ENCODE results near the gene PCCA. TPM values are rescaled to one million over a fixed set of nuclear protein-coding genes. Genes with fewer than 3 reads are reported as not detected.
A peak's percentile ranks its signal among the peaks of the same experiment; 100 is the strongest.

The PCCA gene
- total and polyA plus RNA-seq, 2 donors (not counting 1 experiment from before 2014, with no cell fraction given): 11.2 to 73.0 TPM

GRCh38 chr13:100510208-100510957, 421.5 kb downstream of the PCCA start:
- TF ChIP-seq EZH2 (IDR thresholded peaks at IDR 0.05; ENCODE audit: low read length, missing control alignments): no peak
- no peak for TF ChIP-seq CTCF (conservative IDR thresholded peaks at IDR 0.05 in 1 of 2, IDR thresholded peaks at IDR 0.05 in 1 of 2; ENCODE audit: low read depth in 1 of 2, low read length in 2 of 2)
- Histone ChIP-seq H3K27me3 (ENCODE audit: control insufficient read depth, insufficient read depth, low read length) (no peaks in the 10 kb centered on the region), H3K79me2 (ENCODE audit: control insufficient read depth, insufficient read depth, low read length) (no peaks in the 10 kb centered on the region), H3K36me3 (ENCODE audit: control insufficient read depth, insufficient read depth, low read length) (no peaks in the 10 kb centered on the region), H4K20me1 (ENCODE audit: control insufficient read depth, extremely low read depth, insufficient read depth, low read length) (no peaks in the 10 kb centered on the region), H3K27ac (ENCODE audit: insufficient read depth, low read length) (no peak overlapping the region), H3K4me2 (ENCODE audit: extremely low read depth, insufficient read depth, low read length) (no peak overlapping the region), H2AFZ (ENCODE audit: low read length) (no peak overlapping the region), H3K9ac (ENCODE audit: insufficient read depth, low read length) (no peak overlapping the region), H3K4me3 (replicated peaks in 1 of 4; ENCODE audit: control extremely low read depth in 1 of 4, insufficient read depth in 1 of 4, low read depth in 3 of 4, low read length in 4 of 4) (no peak overlapping the region), H3K9me3 (ENCODE audit: control insufficient read depth, insufficient read depth, low read depth, low read length) (no peaks in the 10 kb centered on the region), H3K4me1 (ENCODE audit: control insufficient read depth, extremely low read depth, insufficient read depth, low read length) (no peaks in the 10 kb centered on the region)
- DNase-seq (ENCODE audit: low read depth in 2 of 2): no peak

DNA sequence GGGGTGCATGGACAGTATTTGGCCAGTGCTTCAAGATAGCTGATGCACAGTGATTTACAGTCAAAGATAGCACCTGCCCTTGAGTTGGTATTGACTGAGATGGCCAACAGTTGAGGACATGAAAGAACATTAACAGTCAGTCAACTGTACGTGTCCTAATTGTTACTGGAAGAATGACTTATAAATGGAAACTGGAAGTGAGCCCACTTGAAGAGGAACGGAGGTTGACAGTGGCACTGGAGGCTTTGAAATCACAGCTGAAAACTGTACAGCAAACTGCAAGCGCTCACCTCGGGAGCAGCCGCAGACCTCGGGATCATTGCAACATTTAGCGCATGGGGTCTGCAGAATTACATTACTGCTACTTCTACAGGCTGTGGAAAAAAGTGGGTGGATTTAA, 422.6 kb downstream of the PCCA start:
- no peak for TF ChIP-seq EZH2 (IDR thresholded peaks at IDR 0.05; ENCODE audit: low read length, missing control alignments)
- no peak for TF ChIP-seq CTCF (conservative IDR thresholded peaks at IDR 0.05 in 1 of 2, IDR thresholded peaks at IDR 0.05 in 1 of 2; ENCODE audit: low read depth in 1 of 2, low read length in 2 of 2)
- no peaks in the 10 kb centered on the region for H3K9me3 ChIP-seq (ENCODE audit: control insufficient read depth, insufficient read depth, low read depth, low read length)
- H3K4me1 ChIP-seq (ENCODE audit: control insufficient read depth, extremely low read depth, insufficient read depth, low read length): no peaks in the 10 kb centered on the region
- H3K27ac ChIP-seq (ENCODE audit: insufficient read depth, low read length): no peak overlapping the region
- H3K9ac ChIP-seq (ENCODE audit: insufficient read depth, low read length): no peak overlapping the region
- H3K4me3 ChIP-seq (replicated peaks in 1 of 4; ENCODE audit: control extremely low read depth in 1 of 4, insufficient read depth in 1 of 4, low read depth in 3 of 4, low read length in 4 of 4): no peak overlapping the region
- H3K79me2 ChIP-seq (ENCODE audit: control insufficient read depth, insufficient read depth, low read length): no peaks in the 10 kb centered on the region
- no peaks in the 10 kb centered on the region for H4K20me1 ChIP-seq (ENCODE audit: control insufficient read depth, extremely low read depth, insufficient read depth, low read length)
- DNase-seq (ENCODE audit: low read depth in 2 of 2): no peak
- no peaks in the 10 kb centered on the region for H3K36me3 ChIP-seq (ENCODE audit: control insufficient read depth, insufficient read depth, low read length)
- no peak overlapping the region for H3K4me2 ChIP-seq (ENCODE audit: extremely low read depth, insufficient read depth, low read length)
- no peaks in the 10 kb centered on the region for H3K27me3 ChIP-seq (ENCODE audit: control insufficient read depth, insufficient read depth, low read length)
- no peak overlapping the region for H2AFZ ChIP-seq (ENCODE audit: low read length)

DNA sequence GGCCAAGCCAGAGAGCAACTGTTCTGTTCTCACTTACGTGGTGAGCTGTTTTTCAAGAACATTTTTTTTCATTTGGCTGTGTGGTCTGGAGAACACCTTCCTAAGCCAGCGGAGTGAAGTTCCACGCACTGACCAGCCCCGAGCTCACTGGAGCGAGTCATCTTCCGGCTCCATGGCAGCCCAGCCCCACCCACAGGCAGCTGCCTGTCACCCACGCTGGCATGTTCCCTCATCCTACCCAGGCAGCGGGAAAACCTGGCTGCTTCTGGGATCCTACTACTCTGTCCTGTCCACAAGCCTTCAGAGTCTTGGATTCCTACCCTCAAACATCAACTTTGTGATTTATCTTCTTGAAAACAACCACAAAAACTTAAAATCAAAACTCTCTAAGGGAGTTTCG, 423.5 kb downstream of the PCCA start:
- H3K4me1 ChIP-seq (ENCODE audit: control insufficient read depth, extremely low read depth, insufficient read depth, low read length): no peaks in the 10 kb centered on the region
- H3K27ac ChIP-seq (ENCODE audit: insufficient read depth, low read length): no peak overlapping the region
- H3K4me2 ChIP-seq (ENCODE audit: extremely low read depth, insufficient read depth, low read length): no peak overlapping the region
- H3K9ac ChIP-seq (ENCODE audit: insufficient read depth, low read length): no peak overlapping the region
- no peaks in the 10 kb centered on the region for H3K9me3 ChIP-seq (ENCODE audit: control insufficient read depth, insufficient read depth, low read depth, low read length)
- no peak overlapping the region for H2AFZ ChIP-seq (ENCODE audit: low read length)
- no peak for TF ChIP-seq CTCF (conservative IDR thresholded peaks at IDR 0.05 in 1 of 2, IDR thresholded peaks at IDR 0.05 in 1 of 2; ENCODE audit: low read depth in 1 of 2, low read length in 2 of 2)
- TF ChIP-seq EZH2 (IDR thresholded peaks at IDR 0.05; ENCODE audit: low read length, missing control alignments): no peak
- H4K20me1 ChIP-seq (ENCODE audit: control insufficient read depth, extremely low read depth, insufficient read depth, low read length): no peaks in the 10 kb centered on the region
- H3K36me3 ChIP-seq (ENCODE audit: control insufficient read depth, insufficient read depth, low read length): no peaks in the 10 kb centered on the region
- DNase-seq (ENCODE audit: low read depth in 2 of 2): peak; percentile 5 to 66
- H3K27me3 ChIP-seq (ENCODE audit: control insufficient read depth, insufficient read depth, low read length): no peaks in the 10 kb centered on the region
- no peak overlapping the region for H3K4me3 ChIP-seq (replicated peaks in 1 of 4; ENCODE audit: control extremely low read depth in 1 of 4, insufficient read depth in 1 of 4, low read depth in 3 of 4, low read length in 4 of 4)
- no peaks in the 10 kb centered on the region for H3K79me2 ChIP-seq (ENCODE audit: control insufficient read depth, insufficient read depth, low read length)
